ENCODE data around the gene LPCAT1.

The LPCAT1 gene

GRCh38 chr5:1501372-1502045 lies 22.3 kb downstream of the LPCAT1 start:
- no peak for DNase-seq (ENCODE audit: insufficient read length, low spot score)
- no peak for FAIRE-seq

GRCh38 chr5:1500411-1501091 lies 23.2 kb downstream of the LPCAT1 start:
- DNase-seq (ENCODE audit: insufficient read length, low spot score) (no peak), FAIRE-seq (no peak)

DNA sequence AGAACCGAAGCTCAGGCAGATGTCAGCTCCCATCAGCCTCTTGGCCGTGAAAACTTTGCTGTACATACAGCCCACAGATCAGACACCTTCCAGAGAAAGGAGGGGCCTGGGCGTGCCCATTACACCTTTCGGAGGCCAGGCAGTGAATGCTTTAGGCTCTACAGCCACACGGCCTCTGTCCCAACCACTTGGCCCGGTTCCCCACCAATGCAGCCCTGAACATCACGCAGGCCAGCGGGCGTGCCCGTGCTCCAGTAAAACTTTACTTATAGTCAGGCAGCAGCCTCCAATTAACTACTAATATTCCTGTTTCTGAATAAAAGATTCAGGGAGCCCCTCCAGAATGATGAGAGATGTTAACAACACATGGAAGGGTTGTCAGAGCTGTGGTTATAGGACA lies 23.9 kb downstream of the LPCAT1 start:
- FAIRE-seq (no peak), DNase-seq (ENCODE audit: insufficient read length, low spot score) (no peak)

- no peak for DNase-seq (ENCODE audit: insufficient read length, low spot score)
- peak; percentile 95 for FAIRE-seq
These were observed 24.9 kb downstream of the LPCAT1 start for GRCh38 chr5:1498623-1499416.

DNA sequence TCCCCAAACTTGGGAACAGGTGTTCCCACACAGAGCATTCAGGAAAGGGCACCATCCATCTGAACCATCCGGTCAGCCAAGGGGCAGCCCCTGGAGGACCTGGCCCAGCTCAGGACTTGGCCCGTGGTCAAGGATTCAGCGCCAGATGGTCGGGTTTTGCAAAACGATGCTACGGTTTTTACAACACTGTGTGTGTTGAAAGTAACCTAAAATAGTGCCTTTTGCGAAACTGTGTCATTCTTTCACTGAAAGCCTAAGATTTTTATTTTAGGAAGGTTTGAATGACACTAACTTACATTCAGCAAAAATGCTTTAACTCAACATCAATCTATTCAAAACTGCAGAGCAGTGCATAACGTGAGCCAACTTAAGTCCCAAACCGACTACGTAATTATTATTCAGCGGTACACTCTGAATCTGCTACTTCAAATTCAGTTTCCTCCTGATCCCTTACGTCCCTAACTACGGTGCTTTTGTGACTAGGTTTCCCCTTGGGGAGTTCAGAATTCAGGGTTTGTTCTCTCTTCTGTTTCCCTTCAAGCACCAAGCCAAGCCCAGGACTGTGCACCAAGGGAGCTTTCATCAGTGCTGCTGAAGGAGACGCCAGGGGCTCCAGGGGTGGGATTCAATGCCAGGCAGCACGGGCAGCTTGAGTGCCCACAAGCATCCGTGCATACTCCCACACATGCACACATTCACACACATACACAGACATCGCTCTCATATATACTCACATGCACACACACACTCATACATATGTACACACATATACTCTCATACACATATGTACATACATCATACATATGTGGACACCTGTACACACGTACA lies 25.8 kb downstream of the LPCAT1 start:
- DNase-seq (ENCODE audit: insufficient read length, low spot score) (no peak), FAIRE-seq (peak; percentile 93)

DNA sequence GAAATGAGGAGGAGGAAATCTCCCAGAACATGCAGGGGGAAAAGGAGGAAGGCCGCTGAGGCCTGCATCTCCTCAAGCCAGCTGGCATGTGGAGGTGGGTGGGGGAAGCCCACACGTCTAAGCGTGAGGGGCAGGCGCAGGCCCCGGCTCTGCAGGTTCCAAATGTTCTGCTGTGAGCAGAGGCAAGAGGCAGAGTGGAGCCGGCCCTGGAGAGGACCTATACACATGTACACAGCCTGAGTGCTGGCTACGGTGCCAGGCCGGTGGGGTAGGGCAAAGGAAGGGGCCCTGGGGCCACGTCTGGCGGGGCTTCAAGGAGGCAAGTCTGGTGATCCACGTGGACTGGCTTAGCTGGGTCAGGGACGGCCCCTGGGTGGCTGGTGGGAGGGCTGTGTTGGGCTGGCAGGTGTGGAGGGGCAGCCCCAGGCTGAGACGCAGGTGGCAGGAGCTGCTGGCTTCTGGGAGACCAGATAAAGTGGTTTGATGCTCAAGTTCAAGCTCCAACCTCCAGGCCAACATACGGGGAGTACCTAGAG lies 26.4 kb downstream of the LPCAT1 start:
- DNase-seq (ENCODE audit: insufficient read length, low spot score) (no peak), FAIRE-seq (no peak)

DNA sequence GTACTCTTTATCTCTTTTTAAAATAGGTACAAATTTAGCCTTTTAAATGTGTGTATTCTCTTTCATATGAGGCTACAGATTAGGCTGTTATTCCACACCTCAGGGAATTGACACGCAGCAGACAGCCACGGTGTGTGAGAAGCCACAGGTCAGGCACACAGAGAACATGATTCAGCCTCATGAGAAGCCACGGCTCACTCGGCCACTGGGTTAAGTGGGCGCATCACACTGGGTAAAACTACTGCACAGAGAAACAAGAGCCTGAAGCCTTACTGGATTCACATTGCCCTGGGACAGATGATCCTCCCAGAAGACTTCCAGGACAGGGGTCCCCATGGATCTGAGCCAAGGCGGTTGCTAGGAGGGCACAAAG lies 28.2 kb downstream of the LPCAT1 start:
- FAIRE-seq (peak; percentile 81), DNase-seq (ENCODE audit: insufficient read length, low spot score) (no peak)

- DNase-seq (ENCODE audit: insufficient read length, low spot score) (no peak), FAIRE-seq (no peak)
These were observed 28.8 kb downstream of the LPCAT1 start for GRCh38 chr5:1494780-1495524.

DNA sequence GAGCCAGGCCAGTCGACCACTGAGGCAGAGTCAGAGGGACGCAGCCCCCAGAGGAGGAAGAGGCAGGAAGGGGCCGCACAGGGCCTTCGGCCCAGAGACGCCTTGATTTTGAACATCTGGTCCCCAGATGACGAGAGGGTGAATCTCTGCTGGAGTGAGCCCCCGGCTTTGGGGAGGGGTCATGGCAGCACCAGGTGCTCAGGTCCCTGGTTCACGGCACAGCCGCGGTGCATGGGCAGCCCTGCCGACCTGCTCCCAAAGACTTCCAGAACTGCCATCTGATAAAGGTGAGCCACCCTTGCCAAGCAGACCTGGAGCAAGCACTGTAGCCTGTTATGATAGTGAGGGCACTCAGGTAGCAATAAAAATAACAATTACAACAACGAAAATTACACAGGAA lies 29.8 kb downstream of the LPCAT1 start:
- FAIRE-seq (no peak), DNase-seq (ENCODE audit: insufficient read length, low spot score) (no peak)

DNA sequence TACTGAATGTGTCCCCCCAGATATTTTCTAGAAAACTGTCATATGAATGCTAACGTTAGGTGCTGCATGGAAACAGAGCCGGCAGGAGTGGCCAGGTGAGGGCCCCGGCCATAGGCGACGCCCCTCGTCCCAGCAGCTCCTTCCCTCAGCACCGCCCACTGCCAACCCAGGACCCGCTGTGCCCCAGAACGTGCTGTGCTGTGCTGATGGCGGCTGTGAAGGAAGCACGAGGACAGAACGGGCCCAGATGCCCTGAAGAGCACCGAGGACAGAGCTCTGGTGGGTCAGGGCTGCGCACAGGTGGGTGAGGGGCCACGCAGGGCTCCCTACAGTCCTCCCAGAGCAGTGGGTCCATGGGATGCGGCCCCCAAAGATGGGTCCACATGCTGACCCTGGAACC lies 30.3 kb downstream of the LPCAT1 start:
- FAIRE-seq (no peak), DNase-seq (ENCODE audit: insufficient read length, low spot score) (no peak)

DNA sequence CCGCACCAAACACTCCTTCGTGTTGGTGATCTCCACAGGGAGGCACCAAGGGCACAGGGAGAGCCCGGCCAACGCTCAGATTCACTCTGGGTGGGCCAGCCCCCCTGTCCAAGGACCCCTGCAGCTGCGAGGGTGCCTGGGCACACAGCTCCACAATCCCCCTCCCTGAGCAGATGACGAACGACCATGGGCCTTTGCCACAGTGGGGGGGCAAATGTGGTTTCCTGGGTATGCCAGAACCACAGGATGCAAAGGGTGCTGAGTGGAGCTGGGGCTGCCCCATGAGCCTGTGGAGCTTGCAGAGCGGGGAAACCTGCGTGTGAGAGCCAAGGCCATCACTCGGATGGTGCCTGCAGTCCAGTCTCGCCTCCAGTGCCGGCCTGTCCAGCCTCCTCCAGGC lies 31.0 kb downstream of the LPCAT1 start:
- DNase-seq (ENCODE audit: insufficient read length, low spot score) (no peak), FAIRE-seq (no peak)

- DNase-seq (ENCODE audit: insufficient read length, low spot score) (no peak), FAIRE-seq (no peak)
These were observed 33.4 kb downstream of the LPCAT1 start for GRCh38 chr5:1490376-1490775.

DNA sequence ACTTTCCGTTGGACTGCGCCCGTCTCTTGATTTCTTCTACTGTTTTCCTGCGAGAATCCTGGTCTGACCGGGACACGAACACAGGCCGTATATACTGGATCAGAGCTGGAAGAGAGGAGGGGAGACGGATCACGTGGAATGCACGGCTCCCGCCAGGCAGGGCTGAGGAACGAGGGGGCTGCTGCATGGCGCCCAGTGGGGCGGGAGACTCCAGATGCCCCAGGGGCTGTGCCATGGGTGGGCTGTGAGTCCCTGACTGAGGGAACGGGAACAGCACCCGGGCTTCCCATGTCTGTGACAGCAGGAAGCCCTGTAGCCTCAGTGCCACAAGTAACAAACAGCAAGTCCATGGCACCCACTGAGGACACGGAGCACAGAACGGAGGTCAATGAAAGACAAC lies 34.0 kb downstream of the LPCAT1 start:
- no peak for FAIRE-seq
- no peak for DNase-seq (ENCODE audit: insufficient read length, low spot score)

DNA sequence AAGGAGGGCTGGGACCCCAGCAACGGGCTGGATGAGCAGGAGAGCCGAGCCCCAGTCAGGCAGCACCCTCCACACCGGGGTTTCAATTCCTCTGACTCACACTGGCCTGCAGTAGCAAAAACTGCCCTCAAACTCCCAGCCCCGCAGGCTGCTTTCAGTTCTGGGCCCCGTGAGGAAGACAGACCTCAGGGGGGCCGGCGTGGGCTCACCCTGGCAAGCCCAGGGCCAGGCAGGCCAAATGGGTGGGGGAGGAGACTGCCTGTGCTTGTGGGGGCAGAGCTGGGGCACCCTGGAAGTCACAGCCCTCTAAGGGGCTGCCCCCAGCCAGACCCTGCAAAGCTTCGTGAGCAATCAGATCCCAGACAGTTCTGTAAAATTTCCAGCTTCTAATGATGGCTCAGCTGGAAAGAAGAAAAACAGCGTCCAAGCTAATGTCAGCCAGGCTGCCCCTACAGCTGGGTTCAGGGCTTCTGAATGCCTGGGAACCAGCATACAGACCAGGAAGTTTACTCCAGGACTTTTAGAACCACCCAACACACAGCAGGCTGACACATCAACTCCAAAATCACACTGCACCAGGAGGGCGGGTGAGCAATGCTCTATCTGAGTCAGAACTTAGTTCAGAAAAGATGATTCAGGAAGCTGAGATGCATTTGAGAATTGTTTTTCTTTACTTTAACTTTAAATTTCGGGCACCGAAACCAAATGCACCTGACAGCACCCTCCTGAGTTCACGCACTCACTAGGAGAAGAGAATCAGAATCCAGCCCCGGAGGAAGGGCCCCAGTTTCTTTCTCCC lies 34.7 kb downstream of the LPCAT1 start:
- DNase-seq (ENCODE audit: insufficient read length, low spot score), result no peak
- peak; percentile 89 for FAIRE-seq

DNA sequence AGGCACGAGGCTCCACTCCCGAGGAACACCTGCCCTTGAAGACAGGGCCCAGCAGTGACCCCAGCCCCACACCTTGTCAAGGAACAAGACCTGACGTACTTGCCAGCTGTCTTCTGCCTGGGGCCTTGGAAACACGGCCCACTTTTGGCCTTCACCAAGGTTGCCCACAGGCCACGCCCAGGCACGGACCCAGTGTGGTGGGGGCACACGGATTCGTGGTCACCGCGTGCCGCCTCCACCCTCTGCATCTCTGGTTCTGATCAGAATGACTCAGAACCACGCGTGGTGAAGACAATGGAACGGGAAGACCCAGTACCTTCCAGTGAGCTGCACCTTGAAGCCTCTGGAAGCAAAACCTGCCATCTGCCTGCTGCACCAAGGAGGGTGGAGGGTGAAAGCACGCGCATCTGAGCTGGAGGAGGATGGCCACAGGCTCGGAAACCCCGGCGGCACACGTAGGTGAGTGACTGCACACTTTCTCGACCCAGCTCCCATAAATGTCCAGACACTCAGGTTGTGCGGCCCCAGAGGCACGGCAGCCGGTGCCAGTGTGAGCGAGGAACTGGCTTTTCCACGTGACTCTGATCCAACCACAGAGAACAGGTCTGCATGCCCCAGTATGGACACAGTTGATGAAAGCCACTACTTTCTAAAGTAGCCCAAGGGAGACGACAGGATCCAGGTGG lies 36.5 kb downstream of the LPCAT1 start:
- DNase-seq (ENCODE audit: insufficient read length, low spot score), result no peak
- no peak for FAIRE-seq

- DNase-seq (ENCODE audit: insufficient read length, low spot score) (no peak), FAIRE-seq (no peak)
These were observed 37.5 kb downstream of the LPCAT1 start for GRCh38 chr5:1486271-1486670.

DNA sequence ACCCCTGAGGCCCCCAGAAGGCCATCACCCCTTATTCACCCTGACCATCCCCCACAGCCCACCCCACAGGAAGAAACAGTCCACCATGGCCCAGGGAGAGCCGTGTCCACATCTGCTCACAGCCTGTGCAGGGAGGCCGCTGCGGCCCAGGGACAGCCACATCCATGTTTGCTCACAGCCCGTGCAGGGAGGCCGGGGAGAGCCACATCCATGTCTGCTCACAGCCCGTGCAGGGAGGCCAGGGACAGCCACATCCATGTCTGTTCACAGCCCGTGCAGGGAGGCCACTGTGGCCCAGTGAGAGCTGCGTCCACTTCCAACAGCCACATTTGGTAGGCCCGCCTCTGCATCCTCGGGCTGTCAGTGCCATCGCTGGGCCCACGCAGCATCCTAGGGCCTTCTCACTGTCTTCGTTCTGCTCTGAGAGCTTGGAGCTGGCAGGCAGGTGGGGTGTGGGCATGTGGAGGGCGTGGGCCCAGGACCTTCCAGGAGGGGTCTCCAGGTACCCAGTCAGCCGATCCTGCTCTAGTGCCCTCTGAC lies 38.1 kb downstream of the LPCAT1 start:
- no peak for DNase-seq (ENCODE audit: insufficient read length, low spot score)

More for the DNA sequence above, 38.1 kb downstream of the LPCAT1 start:
- FAIRE-seq, result no peak

Measured in GM19239 (cell line).